Erythroblast (primary cell): ENCODE results near the gene PRPSAP2.

Experiments used
- GATA1 ChIP-seq: IDR thresholded peaks from 2 replicates; pipeline ENCODE4 v1.6.1; 2011; ENCODE audit warnings: low read depth, mild to moderate bottlenecking, control low read depth, low read length, moderate library complexity
- POLR2A ChIP-seq: IDR thresholded peaks from 2 replicates; pipeline ENCODE4 v1.6.1; 2011; ENCODE audit warnings: mild to moderate bottlenecking, low read length

DNA sequence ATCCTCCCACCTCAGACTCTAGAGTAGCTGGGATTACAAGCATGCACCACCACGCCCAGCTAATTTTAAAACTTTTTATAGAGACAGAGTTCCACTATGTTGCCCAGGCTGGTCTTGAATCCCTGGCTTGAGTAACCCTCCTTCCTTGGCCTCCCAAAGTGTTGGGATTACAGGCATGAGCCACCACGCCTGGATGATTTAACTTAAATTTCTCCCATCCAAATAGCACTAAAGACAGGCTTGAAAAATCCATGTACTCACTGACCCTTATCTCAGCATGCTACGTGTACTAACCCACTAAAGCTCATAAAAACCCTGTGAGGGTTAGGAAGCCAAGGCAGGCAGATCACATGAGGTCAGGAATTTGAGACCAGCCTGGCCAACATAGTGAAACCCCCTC, 98.7 kb downstream of the PRPSAP2 start:
- TF ChIP-seq GATA1 = no peak
- TF ChIP-seq POLR2A = no peak
